ENCODE data around the gene NHP2.
"Not testable (repeated sequence)": the region's sequence is repeated elsewhere in the genome, so short reads cannot be mapped to it uniquely, and the experiment has no call there.

The NHP2 gene

DNA sequence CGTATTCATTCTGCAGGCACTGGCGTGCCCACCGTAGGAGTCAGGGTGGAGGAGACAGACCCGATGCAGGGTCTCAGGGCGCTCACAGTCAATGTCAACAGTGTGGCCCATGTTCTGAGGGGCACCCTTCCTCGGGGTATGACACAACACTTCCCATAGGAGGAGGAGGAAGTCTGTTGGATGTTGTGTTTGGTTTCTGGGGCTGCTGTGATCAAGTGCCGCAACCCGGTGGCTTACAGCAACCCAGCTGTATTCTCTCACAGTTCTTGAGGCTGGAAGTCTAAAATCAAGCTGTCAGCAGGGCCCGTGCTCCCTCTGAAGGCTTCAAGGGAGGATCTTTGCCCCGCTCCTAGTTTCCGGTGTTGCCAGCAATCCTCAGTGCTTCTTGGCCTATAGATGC, 45.0 kb upstream of the NHP2 start:
- TF ChIP-seq, protein P1, sequence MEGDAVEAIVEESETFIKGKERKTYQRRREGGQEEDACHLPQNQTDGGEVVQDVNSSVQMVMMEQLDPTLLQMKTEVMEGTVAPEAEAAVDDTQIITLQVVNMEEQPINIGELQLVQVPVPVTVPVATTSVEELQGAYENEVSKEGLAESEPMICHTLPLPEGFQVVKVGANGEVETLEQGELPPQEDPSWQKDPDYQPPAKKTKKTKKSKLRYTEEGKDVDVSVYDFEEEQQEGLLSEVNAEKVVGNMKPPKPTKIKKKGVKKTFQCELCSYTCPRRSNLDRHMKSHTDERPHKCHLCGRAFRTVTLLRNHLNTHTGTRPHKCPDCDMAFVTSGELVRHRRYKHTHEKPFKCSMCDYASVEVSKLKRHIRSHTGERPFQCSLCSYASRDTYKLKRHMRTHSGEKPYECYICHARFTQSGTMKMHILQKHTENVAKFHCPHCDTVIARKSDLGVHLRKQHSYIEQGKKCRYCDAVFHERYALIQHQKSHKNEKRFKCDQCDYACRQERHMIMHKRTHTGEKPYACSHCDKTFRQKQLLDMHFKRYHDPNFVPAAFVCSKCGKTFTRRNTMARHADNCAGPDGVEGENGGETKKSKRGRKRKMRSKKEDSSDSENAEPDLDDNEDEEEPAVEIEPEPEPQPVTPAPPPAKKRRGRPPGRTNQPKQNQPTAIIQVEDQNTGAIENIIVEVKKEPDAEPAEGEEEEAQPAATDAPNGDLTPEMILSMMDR (IDR thresholded peaks at IDR 0.05; ENCODE audit: insufficient read depth, low read length, missing control alignments), result no peak
- DNase-seq (ENCODE audit: low read depth, low spot score), result no peak
- POLR2A ChIA-PET, result no interaction called here
- CTCF ChIA-PET, result no interaction called here
- H3K4me3 ChIP-seq (ENCODE audit: low read depth, low read length), result no peak overlapping the region

GRCh38 chr5:178198151-178198550, 44.5 kb upstream of the NHP2 start:
- CTCF ChIA-PET; H3K4me3 ChIP-seq (ENCODE audit: low read depth, low read length); DNase-seq (ENCODE audit: low read depth, low spot score); POLR2A ChIA-PET: not testable (repeated sequence)

- ChIA-PET POLR2A (no interaction called here), CTCF (interaction anchor here (0.7 to 1.3 kb wide), 3 partner anchors 13 to 51 kb away, joined by 3 to 5 read pairs (median 4); no protein-coding TSS in a partner anchor)
- no peak overlapping the region for H3K4me3 ChIP-seq (ENCODE audit: low read depth, low read length)
- DNase-seq (ENCODE audit: low read depth, low spot score), result no peak
- TF ChIP-seq, protein P1 (IDR thresholded peaks at IDR 0.05; ENCODE audit: insufficient read depth, low read length, missing control alignments), result peak; percentile 31
These were observed 43.3 kb upstream of the NHP2 start for GRCh38 chr5:178196986-178197385.

- no peak overlapping the region for H3K4me3 ChIP-seq (ENCODE audit: low read depth, low read length)
- no peak for DNase-seq (ENCODE audit: low read depth, low spot score)
- POLR2A ChIA-PET, result interaction anchor here (1.9 kb wide), 1 partner anchor 8 kb away, joined by 6 read pairs; the partner anchor contains the start of gene HNRNPAB
- TF ChIP-seq, protein P1 (IDR thresholded peaks at IDR 0.05; ENCODE audit: insufficient read depth, low read length, missing control alignments), result no peak
- CTCF ChIA-PET, result interaction anchor here (1.1 to 1.3 kb wide), 2 partner anchors 30 to 51 kb away, joined by 4 to 5 read pairs; no protein-coding TSS in a partner anchor
These were observed 42.7 kb upstream of the NHP2 start for GRCh38 chr5:178196281-178196812.

DNA sequence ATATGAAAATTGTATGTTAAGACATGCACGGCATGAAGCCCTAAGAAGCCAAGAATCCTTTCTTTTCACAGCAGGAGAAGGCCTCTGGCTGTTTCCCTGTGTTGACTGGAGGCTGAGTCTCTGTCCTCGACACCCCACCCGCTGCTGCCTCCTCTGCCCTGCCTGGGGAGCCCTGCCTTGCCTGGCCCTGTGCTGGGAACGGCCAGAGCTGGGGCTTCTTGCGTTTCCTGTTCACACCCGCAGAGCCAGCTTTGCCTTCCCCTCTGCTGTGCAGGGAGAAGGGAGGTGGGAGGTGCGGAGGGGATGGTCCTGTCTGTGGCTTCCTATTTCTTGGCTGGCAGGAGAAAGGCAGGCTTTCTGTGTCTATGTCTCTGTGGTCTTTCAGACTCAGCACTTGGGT, 40.3 kb upstream of the NHP2 start:
- CTCF ChIA-PET, result no interaction called here
- no peak for DNase-seq (ENCODE audit: low read depth, low spot score)
- POLR2A ChIA-PET, result no interaction called here

DNA sequence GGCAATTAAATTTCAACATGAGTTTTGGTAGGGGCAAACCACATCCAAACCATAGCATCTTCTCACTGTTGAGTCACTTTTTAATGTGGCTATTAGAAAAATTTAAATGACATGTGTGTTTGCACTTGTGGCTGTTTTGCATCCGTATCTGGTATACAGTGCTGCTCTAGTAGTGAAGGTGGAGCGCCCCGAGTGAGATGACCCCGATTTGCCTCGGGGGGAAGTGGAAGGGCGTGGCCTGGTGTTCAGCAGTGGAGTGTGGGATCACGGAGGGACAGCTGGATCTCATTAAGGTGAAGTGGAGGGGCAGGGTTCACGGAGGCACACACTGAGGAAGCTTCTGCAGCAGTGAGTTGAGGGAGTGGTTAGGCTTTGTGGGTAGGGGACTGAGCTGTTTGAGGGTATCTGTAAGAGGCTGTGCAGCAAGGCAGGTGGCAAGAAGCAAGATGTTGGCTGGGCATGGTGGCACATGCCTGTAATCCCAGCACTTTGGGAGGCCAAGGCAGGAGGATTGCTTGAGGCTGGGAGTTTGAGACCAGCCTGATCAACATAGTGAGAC, 39.6 kb upstream of the NHP2 start:
- ChIA-PET POLR2A (interaction anchor here (0.6 kb wide), 1 partner anchor 40 kb away, joined by 4 read pairs; the partner anchor contains the start of gene NHP2), CTCF (no interaction called here)
- no peak for DNase-seq (ENCODE audit: low read depth, low spot score)
- TF ChIP-seq, protein P1 (IDR thresholded peaks at IDR 0.05; ENCODE audit: insufficient read depth, low read length, missing control alignments), result no peak
- H3K4me3 ChIP-seq (ENCODE audit: low read depth, low read length), result no peak overlapping the region

More for the DNA sequence above, 40.3 kb upstream of the NHP2 start:
- TF ChIP-seq, protein P1 (IDR thresholded peaks at IDR 0.05; ENCODE audit: insufficient read depth, low read length, missing control alignments), result no peak
- no peak overlapping the region for H3K4me3 ChIP-seq (ENCODE audit: low read depth, low read length)

GRCh38 chr5:178192787-178193186, 39.1 kb upstream of the NHP2 start:
- no peak for DNase-seq (ENCODE audit: low read depth, low spot score)
- CTCF ChIA-PET, result no interaction called here
- POLR2A ChIA-PET, result interaction anchor here (0.6 kb wide), 1 partner anchor 39 kb away, joined by 4 read pairs; the partner anchor contains the start of gene NHP2

More at GRCh38 chr5:178192787-178193186, 39.1 kb upstream of the NHP2 start:
- no peak overlapping the region for H3K4me3 ChIP-seq (ENCODE audit: low read depth, low read length)
- TF ChIP-seq, protein P1 (IDR thresholded peaks at IDR 0.05; ENCODE audit: insufficient read depth, low read length, missing control alignments), result no peak

All from AG04449 (cell line).